ENCODE data around the gene PTPRM. TPM values are rescaled to one million over a fixed set of nuclear protein-coding genes. Genes with fewer than 3 reads are reported as not detected.

Gene PTPRM
- total RNA-seq, 1 experiment from 2014 or later: not detected

DNA sequence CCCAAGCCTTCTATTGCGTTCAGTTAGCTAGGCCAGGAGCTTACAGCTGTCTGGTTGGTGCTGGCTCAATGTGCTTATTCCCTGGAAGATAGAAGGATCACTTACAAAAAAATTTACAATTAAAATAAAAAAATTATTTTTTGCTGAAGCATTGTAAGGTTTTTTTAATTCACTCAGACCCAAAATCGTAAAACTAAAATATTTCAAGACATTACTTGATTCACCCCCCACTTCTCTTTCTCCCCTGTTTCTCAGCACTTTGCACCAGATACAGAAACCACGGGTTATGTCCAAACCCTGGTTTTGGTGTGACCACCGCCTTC, 911 bp upstream of the PTPRM start:
- Histone ChIP-seq H3K9me3 (ENCODE audit: low read depth, low read length, poor library complexity, severe bottlenecking) (no peaks in the 10 kb centered on the region), H3K4me3 (ENCODE audit: low read depth, low read length, poor library complexity, severe bottlenecking) (no peak overlapping the region), H3K4me1 (ENCODE audit: insufficient read depth, low read length, poor library complexity, severe bottlenecking) (no peaks in the 10 kb centered on the region), H3K27ac (ENCODE audit: low read depth, low read length, poor library complexity, severe bottlenecking) (no peak overlapping the region), H3K27me3 (replicated peaks; ENCODE audit: insufficient read depth, low read depth, low read length, poor library complexity) (peaks cover 12% of the 10 kb centered on the region), H3K36me3 (ENCODE audit: insufficient read depth, low read length, poor library complexity, severe bottlenecking) (no peaks in the 10 kb centered on the region)
- no TSS peak for BruUV-seq (replicated peaks)
- ChIA-PET CTCF (no interaction called here), POLR2A (ENCODE audit: low non-redundant PET) (no interaction called here)
- TF ChIP-seq CTCF (conservative IDR thresholded peaks at IDR 0.05; ENCODE audit: low read depth, low read length) (no peak), EZH2 (IDR thresholded peaks at IDR 0.05; ENCODE audit: borderline replicate concordance, low read depth, low read length, poor library complexity, severe bottlenecking) (no peak)
- intact Hi-C loops (cut with micrococcal nuclease; ENCODE audit: unreplicated experiment): no loop called here
- DNase-seq (ENCODE audit: low spot score): no peak

DNA sequence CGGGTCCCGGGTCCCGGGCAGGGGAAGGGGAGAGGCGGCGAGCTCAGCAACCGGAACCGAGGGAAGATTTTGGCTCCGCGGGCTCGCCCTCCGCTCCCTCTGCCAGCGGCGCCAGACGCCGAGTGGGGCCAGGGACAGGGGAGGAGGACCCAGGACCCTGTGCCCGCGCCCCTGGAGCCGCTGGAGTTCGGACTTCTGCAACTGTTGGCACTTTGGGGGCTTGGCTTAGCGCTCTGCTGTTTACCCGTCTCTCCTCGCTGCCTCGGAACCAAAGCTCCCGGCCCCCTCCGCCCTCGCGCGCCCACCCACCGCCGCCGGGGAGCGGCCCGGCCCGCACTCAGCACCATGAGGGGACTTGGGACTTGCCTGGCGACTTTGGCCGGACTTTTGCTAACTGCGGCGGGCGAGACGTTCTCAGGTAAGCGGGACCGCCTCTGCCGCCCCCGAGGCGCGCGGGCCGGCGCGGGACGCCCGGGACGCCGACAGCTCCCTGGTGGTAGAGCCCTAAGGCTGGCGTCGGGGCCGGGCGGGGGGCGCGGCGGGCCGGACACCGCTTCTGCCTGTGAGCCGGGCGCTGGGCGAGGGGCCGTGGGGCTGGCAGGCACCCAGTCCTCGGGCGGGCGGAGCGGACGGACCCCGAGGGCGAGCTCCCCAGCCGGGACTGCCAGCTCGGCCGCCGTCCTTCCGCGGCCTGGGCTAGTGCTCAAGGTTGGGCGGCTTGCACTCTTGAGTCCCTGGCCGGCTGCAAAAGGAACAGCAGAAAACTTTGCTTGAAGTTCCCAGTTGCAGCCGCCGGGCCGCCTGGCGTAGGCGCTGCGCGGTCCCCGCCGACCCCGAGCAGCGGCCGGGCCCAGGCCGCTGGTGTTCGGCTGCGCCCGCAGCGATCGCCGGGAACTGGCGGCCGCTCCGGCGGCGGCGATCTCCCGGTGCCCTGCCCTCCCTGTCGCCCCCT, 634 bp downstream of the PTPRM start:
- TF ChIP-seq EZH2 (IDR thresholded peaks at IDR 0.05; ENCODE audit: borderline replicate concordance, low read depth, low read length, poor library complexity, severe bottlenecking) (no peak), CTCF (conservative IDR thresholded peaks at IDR 0.05; ENCODE audit: low read depth, low read length) (no peak)
- H3K36me3 ChIP-seq (ENCODE audit: insufficient read depth, low read length, poor library complexity, severe bottlenecking): no peaks in the 10 kb centered on the region
- intact Hi-C loops (cut with micrococcal nuclease; ENCODE audit: unreplicated experiment): no loop called here
- DNase-seq (ENCODE audit: low spot score): no peak
- H3K27ac ChIP-seq (ENCODE audit: low read depth, low read length, poor library complexity, severe bottlenecking): no peak overlapping the region
- POLR2A ChIA-PET (ENCODE audit: low non-redundant PET): no interaction called here
- peaks cover 12% of the 10 kb centered on the region for H3K27me3 ChIP-seq (replicated peaks; ENCODE audit: insufficient read depth, low read depth, low read length, poor library complexity)
- no TSS peak for BruUV-seq (replicated peaks)
- CTCF ChIA-PET: no interaction called here
- no peak overlapping the region for H3K4me3 ChIP-seq (ENCODE audit: low read depth, low read length, poor library complexity, severe bottlenecking)
- no peaks in the 10 kb centered on the region for H3K4me1 ChIP-seq (ENCODE audit: insufficient read depth, low read length, poor library complexity, severe bottlenecking)
- H3K9me3 ChIP-seq (ENCODE audit: low read depth, low read length, poor library complexity, severe bottlenecking): no peaks in the 10 kb centered on the region

DNA sequence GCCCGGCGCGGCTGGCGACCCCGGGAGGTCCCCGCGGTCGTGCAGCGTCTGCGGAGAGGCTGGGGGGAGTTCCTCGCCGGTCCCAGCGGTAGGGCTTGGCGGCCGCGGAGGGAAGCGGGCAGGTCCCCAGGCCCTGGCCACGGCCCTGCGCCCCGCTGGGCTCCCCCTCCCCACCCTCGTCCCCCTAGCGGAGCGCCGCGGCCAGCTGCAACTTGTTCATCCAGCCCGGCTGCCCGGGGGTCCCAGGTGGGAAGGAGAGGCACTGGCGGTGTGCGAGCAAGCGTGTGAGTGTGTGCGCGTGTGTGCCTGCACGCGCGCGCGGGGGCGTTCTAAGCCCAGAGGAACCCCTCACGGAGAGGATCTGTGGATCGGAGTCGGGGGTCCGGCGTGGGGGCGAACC, 1.3 kb downstream of the PTPRM start:
- intact Hi-C loops (cut with micrococcal nuclease; ENCODE audit: unreplicated experiment): no loop called here
- Histone ChIP-seq H3K4me3 (ENCODE audit: low read depth, low read length, poor library complexity, severe bottlenecking) (no peak overlapping the region), H3K27ac (ENCODE audit: low read depth, low read length, poor library complexity, severe bottlenecking) (no peak overlapping the region), H3K4me1 (ENCODE audit: insufficient read depth, low read length, poor library complexity, severe bottlenecking) (no peaks in the 10 kb centered on the region), H3K36me3 (ENCODE audit: insufficient read depth, low read length, poor library complexity, severe bottlenecking) (no peaks in the 10 kb centered on the region), H3K27me3 (replicated peaks; ENCODE audit: insufficient read depth, low read depth, low read length, poor library complexity) (peaks cover 12% of the 10 kb centered on the region), H3K9me3 (ENCODE audit: low read depth, low read length, poor library complexity, severe bottlenecking) (no peaks in the 10 kb centered on the region)
- no peak for DNase-seq (ENCODE audit: low spot score)
- TF ChIP-seq EZH2 (IDR thresholded peaks at IDR 0.05; ENCODE audit: borderline replicate concordance, low read depth, low read length, poor library complexity, severe bottlenecking) (no peak), CTCF (conservative IDR thresholded peaks at IDR 0.05; ENCODE audit: low read depth, low read length) (no peak)
- BruUV-seq (replicated peaks): no TSS peak
- CTCF ChIA-PET: no interaction called here
- POLR2A ChIA-PET (ENCODE audit: low non-redundant PET): no interaction called here
